HG03064 (cell line): Measurements from ENCODE around the gene NHERF1.
A peak's percentile ranks its signal among the peaks of the same experiment; 100 is the strongest.

Source experiments
- ATAC-seq: cut with Tn5 transposase; IDR thresholded peaks from one replicate; pipeline ENCODE4 v1.9.1; 2021; ENCODE audit warnings: low read depth; ENCODE audit not compliant: unreplicated experiment

NHERF1 gene

DNA sequence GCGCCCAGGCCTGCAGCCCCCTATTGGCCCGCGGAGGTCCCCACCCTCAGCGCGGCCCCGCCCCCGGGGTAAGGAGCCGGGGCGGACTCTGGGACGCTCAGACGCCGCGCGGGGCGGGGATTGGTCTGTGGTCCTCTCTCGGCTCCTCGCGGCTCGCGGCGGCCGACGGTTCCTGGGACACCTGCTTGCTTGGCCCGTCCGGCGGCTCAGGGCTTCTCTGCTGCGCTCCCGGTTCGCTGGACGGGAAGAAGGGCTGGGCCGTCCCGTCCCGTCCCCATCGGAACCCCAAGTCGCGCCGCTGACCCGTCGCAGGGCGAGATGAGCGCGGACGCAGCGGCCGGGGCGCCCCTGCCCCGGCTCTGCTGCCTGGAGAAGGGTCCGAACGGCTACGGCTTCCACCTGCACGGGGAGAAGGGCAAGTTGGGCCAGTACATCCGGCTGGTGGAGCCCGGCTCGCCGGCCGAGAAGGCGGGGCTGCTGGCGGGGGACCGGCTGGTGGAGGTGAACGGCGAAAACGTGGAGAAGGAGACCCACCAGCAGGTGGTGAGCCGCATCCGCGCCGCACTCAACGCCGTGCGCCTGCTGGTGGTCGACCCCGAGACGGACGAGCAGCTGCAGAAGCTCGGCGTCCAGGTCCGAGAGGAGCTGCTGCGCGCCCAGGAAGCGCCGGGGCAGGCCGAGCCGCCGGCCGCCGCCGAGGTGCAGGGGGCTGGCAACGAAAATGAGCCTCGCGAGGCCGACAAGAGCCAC lies at the start of gene NHERF1:
TSS of gene NHERF1 (plus strand) at position 100 of the 750 bp plus-strand sequence. CDS start at position 319, 219 bp downstream.
- peak; percentile 80 for ATAC-seq

DNA sequence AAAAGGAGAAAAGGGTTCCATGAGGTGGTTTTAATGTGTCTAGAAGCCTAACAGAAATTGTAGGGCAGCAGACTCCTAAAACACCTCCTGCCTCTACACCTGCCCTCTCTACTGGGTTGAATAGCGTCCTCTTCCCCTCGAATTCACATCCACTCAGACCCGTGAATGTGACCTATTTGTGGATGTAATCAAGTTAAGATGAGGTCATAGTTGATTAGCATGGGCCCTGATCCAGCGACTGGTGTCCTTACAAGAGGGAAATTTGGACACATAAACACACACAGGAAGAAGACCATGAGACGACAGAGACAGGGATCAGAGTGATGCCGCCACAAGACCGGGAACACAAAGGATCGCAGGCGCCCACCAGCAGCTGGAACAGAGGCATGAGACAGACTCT lies 49.2 kb upstream of the NHERF1 start:
- no peak for ATAC-seq

DNA sequence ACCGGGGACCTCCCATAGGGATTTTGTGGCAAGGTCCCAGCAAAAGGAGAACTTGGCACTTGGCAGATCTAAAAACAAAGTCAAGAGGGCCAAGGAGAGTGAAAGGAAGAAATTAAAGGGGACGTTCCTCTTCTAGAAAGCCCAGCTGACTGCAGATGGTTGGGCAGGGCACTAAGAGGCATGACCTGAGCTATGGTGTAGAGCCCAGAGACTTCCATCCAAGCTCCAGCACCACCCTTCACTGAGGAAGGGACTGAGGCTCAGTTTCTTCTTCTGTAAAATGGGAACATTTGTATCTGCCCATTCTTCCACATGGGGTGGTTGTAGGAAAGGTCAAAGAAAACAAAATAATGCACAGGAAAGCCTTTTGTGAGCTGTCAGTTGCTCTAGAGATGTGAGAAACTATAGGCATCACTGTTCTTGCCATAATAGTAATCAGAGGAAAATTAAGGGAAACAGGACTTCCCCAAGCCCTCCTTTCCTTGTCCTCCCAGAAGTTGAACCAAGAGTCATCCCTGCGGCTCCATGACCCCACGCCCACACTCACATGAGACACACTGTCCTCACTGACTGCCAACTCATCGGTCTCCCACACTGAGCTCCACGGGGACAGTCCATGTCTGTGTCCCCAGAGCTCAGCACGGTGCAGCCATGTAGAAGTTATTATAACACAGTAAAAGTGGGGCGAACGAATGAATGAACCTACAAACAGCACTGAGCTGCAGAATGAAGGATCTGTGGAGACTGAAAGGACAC lies 46.1 kb upstream of the NHERF1 start:
- ATAC-seq = no peak

DNA sequence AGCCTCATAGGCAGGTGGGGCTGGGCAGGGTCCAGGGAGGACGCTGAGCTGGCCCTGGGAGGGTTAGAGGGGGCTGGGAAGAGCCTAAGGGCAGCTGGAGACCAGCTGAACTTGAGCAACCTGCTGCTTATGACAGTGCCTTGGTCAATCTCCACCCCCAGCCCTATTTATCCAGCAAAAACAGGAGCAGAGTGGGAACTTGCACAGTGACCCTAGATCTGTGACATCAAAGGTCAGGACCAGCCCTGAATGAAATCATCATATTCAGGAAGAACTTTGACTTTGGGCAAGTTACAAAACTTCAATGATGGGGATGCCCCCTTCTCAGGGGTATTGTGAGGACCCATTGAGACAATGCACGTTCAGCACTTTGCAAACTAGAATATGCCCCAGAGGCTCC lies 45.1 kb upstream of the NHERF1 start:
- no peak for ATAC-seq

DNA sequence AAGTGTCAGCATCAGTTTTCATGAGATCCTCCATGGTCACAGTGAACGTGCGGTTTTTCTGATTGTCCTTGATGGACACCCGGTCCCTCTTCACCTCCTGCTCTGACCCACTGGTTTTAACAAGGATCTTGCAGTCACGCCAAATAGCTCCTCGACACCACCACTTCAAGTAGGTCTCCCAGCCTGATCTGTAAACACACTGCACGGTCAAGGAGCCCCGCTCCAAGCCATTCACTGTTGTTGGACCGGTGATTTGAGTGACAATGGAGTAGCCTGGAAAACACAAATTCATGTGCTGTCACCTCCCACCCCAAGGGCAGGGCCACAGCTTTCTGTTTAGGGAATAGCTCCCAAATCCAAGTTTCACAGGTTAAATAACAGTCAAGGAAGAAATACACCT lies 43.9 kb upstream of the NHERF1 start:
- ATAC-seq = no peak

DNA sequence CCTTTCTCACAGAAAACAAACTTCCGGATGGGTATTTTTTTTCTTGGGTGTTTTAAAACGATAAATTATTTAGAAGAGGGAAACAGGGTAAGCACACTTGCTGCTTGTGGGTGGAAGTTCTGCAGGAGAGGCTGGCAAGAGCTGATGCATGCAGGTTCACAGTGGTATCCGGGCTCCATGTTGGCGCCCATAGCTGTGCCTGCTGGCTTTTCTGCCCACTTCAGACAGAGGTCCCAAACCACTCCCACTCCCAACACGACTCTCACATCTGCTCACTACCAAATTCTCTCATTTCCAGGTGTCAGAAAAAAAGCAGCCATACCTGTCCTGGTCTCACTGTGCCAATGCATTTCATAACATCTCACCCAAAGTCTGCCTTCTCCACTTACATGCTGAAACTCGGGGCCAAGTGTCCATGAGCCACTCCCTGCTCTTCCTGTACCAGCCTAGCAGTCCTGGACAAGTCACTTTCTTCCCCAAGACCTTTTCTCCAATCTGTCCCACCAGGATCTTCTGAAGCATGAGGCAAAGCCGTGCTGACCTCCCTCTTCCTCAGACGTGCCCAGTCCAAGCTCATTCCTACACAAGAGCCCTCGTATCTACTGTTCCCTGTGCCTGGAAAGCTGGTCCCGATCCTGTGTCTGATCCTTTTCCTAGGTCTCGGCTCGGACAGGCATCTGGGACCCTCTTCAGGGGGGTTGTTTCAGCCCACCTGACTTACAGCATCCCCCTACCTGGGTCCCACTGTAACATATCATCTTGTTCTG lies 37.2 kb upstream of the NHERF1 start:
- ATAC-seq = no peak

DNA sequence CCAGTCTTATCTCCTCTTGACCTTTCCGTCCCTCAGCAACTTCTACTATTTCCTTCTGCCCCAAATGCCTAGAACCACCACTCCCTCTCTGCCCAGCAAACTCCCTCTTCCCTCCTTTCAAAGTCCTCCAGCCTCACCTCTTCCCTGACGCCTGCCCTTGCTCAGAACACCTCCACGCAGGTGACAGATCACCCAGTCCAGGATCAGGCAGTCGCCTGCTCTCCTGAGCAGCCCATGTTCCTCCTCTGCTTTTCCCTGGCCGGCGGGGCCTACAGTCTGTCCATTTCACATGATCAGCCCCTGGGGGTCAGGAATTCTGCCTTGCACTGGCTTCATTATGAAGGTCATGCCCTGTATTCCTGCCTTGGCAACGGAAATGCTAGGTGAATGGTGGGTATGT lies 36.1 kb upstream of the NHERF1 start:
- ATAC-seq = no peak

DNA sequence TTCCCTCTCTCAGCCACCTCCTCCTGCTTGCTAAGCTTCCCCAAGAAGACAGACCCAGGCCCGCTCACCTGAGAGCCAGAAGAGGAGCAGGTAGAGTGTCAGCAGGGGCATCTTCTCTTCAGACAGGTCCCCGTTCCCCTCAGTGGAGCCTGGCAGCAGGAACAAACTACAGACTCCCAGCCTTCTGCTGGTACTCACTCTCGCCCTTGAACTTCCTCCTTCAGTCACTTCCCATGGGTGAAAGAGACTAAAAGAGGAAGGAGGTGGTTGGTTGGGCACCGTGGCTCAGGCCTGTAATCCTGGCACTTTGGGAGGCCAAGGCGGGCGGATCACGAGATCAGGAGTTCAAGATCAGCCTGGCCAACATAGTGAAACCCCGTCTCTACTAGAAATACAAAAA lies 35.7 kb upstream of the NHERF1 start, which contains the start of gene CD300LF:
TSS of gene CD300LF (minus strand) at position 168 of the 400 bp plus-strand sequence. CDS start at position 111, 57 bp downstream.
- ATAC-seq = no peak

DNA sequence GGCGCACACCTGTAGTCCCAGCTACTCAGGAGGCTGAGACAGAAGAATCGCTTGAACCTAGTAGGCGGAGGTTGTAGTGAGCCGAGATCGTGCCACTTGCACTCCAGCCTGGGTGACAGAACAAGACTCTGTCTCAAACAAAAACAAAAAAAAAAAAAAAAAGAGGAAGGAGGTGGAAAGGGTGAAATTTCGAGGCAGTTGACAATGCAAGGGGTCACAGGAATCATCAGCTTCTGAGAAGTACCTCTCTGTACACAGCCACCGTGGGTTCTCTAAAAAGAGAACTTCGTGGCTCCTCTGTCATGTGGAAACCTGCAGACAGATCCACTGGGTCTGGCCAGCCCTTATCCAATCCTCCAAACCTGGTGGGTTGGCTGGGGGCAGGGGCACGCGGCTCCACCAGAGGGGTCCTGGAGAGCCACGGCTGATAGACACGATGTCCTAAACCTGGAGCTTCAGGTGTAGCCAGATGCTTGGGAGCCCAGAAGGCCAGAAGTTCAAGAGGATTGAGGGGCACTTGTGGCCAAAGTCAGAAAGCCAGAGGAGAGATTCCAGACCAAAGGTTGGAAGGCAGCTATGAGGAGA lies 35.2 kb upstream of the NHERF1 start:
- no peak for ATAC-seq

DNA sequence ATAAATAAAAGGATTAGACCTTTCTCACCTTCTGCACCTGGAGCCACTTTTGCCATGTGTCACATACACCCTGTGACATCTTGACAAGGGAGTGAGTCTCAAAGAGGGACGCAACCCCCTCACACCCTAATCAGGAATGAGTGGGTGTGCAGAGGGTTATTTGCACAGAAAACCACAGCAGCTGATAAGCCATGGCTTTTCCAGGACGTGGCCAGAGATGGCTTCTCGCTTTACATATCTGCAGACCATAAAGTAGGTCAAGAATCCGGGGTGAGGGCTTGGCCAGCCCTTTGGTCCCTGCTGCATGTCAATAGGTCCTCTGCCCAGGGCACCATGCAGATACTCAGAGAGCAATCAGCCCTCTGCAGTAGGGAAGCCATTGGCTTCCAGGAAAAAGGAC lies 33.3 kb upstream of the NHERF1 start:
- ATAC-seq = no peak

DNA sequence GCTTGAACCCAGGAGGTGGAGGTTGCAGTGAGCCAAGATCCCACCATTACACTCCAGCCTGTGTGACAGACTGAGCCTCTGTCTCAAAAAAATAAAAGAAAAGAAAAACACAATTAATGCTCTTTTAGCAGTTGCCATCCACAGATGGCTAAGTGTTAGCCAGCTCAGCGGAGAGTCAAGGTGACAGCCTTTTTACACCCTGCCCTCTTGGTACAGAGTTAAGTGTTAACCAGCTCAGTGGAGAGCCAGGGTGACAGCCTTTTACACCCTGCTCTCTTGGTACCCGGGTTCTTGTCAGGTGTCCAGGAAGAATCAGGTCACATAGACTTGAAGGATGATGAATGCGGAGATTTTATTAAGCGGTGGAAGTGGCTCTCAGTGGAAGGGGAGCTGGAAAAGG lies 27.9 kb upstream of the NHERF1 start:
- no peak for ATAC-seq

DNA sequence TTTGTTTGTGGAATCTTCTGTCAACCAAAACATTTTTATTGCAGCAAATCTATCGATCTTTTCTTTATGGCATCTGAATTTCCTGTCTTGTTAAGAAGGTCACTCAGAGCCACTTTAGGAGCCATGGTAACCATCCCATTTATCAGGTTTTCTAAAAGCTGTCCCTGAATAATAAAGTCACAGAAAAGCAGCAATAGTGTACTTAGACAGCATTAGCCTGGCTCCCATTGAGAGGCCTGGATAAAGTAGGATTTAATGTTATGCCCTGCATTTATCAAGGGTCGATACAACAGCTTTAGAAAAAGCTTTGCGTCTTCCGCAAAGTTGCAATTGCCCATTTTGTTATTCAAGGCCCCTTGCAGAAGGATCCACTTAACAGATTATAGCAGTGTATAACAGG lies 25.6 kb upstream of the NHERF1 start:
- ATAC-seq = no peak

DNA sequence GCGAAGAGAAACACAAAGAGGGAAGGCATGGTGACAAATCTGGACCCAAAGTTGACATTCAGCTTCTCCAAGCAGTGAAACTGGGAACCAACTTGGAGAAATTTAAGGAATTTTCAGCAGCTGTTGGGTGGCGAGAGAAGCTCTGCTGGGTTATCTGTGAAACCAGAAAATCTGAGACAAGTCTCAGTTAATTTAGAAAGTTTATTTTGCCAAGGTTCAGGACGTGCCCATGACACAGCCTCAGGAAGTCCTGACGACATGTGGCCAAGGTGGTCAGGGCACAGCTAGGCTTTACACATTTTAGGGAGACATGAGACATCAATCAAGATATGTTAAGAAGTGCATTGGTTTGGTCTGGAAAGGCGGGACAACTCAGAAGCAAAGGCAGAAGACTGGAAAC lies 24.5 kb upstream of the NHERF1 start:
- no peak for ATAC-seq

DNA sequence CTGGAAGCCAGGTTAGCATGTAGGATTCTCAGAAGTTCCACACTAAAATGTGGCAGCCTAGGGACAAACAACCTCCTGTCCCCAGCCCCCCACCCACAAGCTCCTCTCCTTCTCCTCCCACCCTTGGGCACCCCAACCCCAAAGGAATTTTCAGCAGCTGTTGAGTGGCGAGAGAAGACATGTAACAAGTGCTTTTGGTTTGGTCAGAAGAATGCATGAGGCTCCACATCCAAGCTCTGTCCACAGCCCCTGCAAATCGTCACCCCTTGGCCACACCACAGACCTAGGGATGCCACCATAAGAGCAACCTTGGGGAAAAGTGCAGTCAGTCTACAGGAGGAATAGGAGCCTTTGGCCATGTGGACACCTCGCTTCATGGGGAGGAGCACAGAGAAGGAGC lies 23.3 kb upstream of the NHERF1 start:
- ATAC-seq = no peak

DNA sequence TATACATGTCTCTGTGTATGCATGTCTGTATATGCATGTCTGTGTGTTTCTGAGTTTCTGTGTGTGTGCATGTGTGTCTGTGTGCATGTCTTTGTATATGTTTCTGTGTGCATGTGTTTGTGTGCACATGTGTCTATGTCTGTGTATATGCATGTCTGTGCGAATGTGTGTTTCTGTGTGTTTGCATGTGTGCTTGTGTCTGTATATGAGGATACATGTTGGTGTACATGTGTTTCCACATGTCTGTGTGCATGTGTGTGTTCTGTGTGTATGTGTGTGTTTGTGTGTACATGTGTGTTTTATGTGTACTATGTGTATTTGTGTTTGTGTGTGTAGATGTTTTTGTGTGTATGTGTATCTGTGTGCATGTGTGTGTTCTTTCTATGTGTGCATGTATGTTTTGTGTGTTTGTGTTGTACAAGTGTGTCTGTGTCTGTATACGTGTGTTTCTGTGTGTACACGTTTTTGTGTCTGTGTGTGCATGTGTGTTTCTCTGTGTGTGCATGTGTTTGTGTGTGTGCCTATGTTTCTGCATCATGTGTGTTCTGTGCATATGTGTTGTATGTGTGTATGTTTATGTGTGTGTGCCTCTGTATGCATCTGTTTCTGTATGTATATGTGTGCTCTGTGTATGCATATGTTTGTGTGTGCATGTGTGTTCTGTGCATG lies 20.3 kb upstream of the NHERF1 start:
- no peak for ATAC-seq

DNA sequence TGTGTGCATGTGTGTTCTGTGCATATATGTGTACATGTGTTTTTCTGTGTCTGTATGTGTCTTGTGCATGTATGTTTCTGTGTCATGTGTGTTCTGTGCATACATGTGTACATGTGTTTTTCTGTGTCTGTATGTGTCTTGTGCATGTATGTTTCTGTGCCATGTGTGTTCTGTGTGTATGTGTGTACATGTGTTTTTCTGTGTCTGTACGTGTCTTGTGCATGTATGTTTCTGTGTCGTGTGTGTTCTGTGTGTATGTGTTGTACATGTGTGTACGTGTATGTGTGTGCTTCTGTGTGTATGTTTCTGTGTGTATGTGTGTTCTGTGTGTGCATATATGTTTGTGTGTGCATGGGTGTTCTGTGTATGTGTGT lies 19.7 kb upstream of the NHERF1 start:
- ATAC-seq = no peak

DNA sequence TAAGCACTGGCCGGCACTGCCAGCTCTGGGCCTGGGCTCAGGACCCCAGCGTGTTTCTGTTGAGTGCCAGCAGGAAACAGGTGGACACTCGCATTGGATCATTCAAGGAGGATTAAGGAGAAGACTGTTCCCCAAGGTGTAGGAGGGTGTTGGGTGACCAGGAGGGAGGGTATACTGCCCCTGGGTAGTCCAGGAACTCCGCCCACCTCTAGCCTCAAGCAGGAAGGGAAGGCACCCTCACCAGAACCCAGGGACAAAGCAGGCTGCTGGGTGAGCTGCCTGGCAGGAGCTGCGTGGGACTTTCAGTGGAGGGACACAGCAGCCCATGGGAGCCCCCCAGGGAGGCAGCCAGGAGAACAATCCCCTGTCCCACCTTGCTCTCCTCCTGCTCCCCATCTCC lies 19.1 kb upstream of the NHERF1 start:
- ATAC-seq = no peak

DNA sequence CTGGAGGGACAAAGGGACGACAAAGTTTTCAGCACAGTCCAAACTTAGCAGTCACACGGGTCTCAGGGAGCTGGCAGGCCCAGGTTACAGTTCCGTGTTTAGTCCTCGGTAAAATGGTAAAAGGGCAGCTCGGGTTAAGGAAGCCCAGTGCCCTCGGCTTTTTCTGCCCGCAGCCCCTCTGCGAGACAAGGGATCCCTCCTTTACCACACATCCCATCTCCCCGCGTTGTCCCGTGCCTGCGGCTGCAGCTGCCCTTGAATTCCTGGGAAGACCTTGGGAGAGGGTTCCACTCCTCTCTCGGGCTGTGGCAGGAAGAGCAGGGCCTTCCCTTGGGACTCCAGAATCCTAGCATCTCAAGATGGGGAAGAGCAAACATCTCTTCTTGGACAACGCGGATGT lies 18.6 kb upstream of the NHERF1 start:
- no peak for ATAC-seq

DNA sequence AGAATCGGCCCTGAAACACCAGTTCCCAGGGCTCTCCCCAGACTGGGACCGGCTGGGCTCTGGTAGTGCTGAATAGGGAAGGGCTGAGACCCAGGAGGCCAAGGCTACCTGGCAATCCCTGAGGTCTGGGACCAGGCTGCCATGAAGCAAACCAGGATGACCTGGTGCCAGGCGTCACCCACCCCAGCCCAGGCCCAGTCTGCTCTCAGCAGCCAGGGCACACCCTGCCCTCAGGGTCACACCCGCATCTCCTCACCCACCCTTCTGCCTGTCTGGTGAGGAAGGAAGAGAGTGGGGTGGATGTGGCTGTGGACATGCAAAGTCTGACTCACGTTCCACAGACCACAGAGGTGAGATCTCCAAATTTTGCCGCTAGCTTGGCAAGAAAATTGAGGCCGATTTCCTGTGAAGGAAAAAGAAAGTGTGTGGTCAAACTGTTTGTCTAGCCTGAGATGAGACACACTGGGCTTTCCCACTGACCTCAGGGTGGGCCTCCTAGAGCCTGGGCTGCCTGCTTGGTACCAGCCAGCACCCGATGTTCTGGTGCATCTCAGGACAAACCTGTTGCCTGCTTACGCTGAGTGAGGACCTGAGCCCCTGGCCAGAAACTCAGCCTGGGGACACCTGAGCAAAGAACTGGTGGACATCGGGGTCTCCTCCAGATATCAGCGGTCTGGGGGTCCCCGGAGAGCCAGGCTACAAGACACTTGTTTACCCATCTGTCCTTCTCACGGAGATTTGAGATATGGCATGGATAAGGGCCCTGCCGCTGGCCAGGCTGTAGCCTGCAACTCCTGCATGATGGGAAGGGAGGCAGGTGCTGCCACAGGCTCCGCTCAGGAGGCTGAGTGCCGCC lies 17.7 kb upstream of the NHERF1 start:
- no peak for ATAC-seq

DNA sequence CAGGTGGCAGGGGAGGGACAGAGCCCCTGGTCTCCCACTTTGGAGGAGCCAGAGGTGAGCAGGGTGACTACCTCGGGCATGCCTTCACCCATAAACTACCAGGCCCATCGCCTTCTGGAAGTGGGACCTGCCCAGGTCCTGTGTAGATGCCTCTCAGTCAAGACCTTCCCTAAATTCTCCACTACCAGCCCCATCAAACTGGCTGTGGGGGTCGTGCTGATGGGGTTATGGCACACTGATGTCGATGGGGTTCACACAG lies 17.2 kb upstream of the NHERF1 start:
- no peak for ATAC-seq
